Measurements from ENCODE around the gene CARS1. TPM values are rescaled to one million over a fixed set of nuclear protein-coding genes. Genes with fewer than 3 reads are reported as not detected.

Gene CARS1
- total and polyA plus RNA-seq, 2 of the 4 experiments (the other 2 are of a cell fraction): 72.7 to 78.3 TPM

DNA sequence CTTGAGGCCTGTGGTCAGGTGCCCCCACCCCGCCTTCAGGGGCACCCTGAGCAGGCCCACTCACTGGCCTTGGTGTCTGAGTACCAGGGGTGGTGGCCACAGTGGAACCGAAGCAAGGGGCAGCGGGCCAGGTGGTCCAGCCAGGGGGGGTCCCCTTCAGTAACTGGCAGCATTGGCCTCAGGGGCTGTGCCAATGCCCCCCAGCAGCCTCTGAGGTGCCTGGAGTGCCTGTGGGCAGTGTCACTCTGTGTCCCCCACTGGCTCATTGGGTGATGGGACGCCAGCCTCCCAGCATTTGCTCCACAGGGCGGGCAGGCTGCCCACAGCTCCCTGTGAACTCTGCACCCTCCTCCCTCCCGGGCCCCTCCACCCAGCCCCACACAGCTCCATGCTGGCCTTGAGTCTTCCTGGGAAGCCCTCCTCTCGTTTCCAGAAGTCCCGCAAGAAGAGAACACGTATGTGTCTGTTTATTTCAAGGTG is 29.5 kb upstream of the CARS1 start:
- H3K36me3 ChIP-seq (ENCODE audit: control insufficient read depth, insufficient read depth, low read length): peaks cover 17% of the 10 kb centered on the region; the same call in 1 of the 2 replicates
- CTCF ChIA-PET: no interaction called here

More for the DNA sequence above, 29.5 kb upstream of the CARS1 start:
- Histone ChIP-seq H3K4me1 (ENCODE audit: control insufficient read depth, insufficient read depth, low read length) (no peaks in the 10 kb centered on the region), H4K20me1 (ENCODE audit: insufficient read depth, low read length) (peaks cover 5% of the 10 kb centered on the region), H3K9me1 (ENCODE audit: insufficient read depth, low read length) (no peaks in the 10 kb centered on the region), H2AFZ (replicated peaks; ENCODE audit: low read length, poor library complexity) (no peak overlapping the region), H3K4me2 (ENCODE audit: low read depth, low read length) (no peak overlapping the region), H2BK120ac (ENCODE audit: low read depth, low read length) (no peak overlapping the region), H4K8ac (ENCODE audit: low read depth in 2 of 2, low read length in 2 of 2) (no peak overlapping the region), H3K27me3 (ENCODE audit: control insufficient read depth, insufficient read depth, low read length) (0 out of 2 replicates have a peak, but pooled peaks cover 1% of the 10 kb centered on the region), H3K9me3 (ENCODE audit: control insufficient read depth, insufficient read depth, low read length) (no peaks in the 10 kb centered on the region), H3K79me1 (ENCODE audit: low read depth in 1 of 2, low read length in 2 of 2) (peaks cover 0 to 6% of the 10 kb centered on the region in 2 experiments; a peak in 1 of 4 replicates), H3K18ac (ENCODE audit: low read depth, low read length) (no peak overlapping the region), H3K9ac (ENCODE audit: low read depth, low read length) (no peak overlapping the region), H2BK15ac (ENCODE audit: low read depth, low read length) (no peak overlapping the region), H4K91ac (ENCODE audit: insufficient read depth, low read depth, low read length) (no peak overlapping the region), H2BK20ac (ENCODE audit: low read depth, low read length) (no peak overlapping the region), H3K4me3 (ENCODE audit: insufficient read depth, low read depth, low read length) (no peak overlapping the region), H2AK9ac (replicated peaks; ENCODE audit: low read depth, low read length, poor library complexity) (no peak overlapping the region), H2BK5ac (ENCODE audit: low read depth, low read length, poor library complexity, severe bottlenecking) (no peak overlapping the region), H3K14ac (replicated peaks; ENCODE audit: low read depth, low read length) (no peak overlapping the region), H3K27ac (ENCODE audit: insufficient read depth, low read length) (no peak overlapping the region), H3K56ac (ENCODE audit: extremely low read depth, insufficient read depth, low read length) (no peak overlapping the region), H3K4ac (ENCODE audit: low read depth, low read length) (no peak overlapping the region), H2AK5ac (ENCODE audit: low read depth, low read length) (no peak overlapping the region), H4K5ac (ENCODE audit: low read depth, low read length) (no peak overlapping the region), H3K23ac (ENCODE audit: low read depth, low read length) (no peak overlapping the region)
- no peak for TF ChIP-seq MAZ (IDR thresholded peaks at IDR 0.05; ENCODE audit: borderline replicate concordance, low read depth, low read length)
- no peak for TF ChIP-seq NFE2L2 (IDR thresholded peaks at IDR 0.05; ENCODE audit: low read depth, low read length)
- TF ChIP-seq RCOR1 (IDR thresholded peaks at IDR 0.05; ENCODE audit: insufficient replicate concordance, low read length): no peak
- TF ChIP-seq POLR2A (IDR thresholded peaks at IDR 0.05; ENCODE audit: low read depth, low read length): no peak
- no peak for TF ChIP-seq CHD1 (IDR thresholded peaks at IDR 0.05; ENCODE audit: low read depth, low read length)
- TF ChIP-seq RFX5 (IDR thresholded peaks at IDR 0.05; ENCODE audit: low read depth, low read length): no peak
- TF ChIP-seq, protein P1, sequence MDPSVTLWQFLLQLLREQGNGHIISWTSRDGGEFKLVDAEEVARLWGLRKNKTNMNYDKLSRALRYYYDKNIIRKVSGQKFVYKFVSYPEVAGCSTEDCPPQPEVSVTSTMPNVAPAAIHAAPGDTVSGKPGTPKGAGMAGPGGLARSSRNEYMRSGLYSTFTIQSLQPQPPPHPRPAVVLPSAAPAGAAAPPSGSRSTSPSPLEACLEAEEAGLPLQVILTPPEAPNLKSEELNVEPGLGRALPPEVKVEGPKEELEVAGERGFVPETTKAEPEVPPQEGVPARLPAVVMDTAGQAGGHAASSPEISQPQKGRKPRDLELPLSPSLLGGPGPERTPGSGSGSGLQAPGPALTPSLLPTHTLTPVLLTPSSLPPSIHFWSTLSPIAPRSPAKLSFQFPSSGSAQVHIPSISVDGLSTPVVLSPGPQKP (IDR thresholded peaks at IDR 0.05; ENCODE audit: borderline replicate concordance, low read depth, low read length): no peak
- TF ChIP-seq MAFK (IDR thresholded peaks at IDR 0.05; ENCODE audit: low read depth, low read length): no peak
- TF ChIP-seq, protein P2, sequence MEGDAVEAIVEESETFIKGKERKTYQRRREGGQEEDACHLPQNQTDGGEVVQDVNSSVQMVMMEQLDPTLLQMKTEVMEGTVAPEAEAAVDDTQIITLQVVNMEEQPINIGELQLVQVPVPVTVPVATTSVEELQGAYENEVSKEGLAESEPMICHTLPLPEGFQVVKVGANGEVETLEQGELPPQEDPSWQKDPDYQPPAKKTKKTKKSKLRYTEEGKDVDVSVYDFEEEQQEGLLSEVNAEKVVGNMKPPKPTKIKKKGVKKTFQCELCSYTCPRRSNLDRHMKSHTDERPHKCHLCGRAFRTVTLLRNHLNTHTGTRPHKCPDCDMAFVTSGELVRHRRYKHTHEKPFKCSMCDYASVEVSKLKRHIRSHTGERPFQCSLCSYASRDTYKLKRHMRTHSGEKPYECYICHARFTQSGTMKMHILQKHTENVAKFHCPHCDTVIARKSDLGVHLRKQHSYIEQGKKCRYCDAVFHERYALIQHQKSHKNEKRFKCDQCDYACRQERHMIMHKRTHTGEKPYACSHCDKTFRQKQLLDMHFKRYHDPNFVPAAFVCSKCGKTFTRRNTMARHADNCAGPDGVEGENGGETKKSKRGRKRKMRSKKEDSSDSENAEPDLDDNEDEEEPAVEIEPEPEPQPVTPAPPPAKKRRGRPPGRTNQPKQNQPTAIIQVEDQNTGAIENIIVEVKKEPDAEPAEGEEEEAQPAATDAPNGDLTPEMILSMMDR (conservative IDR thresholded peaks at IDR 0.05; ENCODE audit: low read depth, low read length): no peak
- no peak for TF ChIP-seq MXI1 (IDR thresholded peaks at IDR 0.05; ENCODE audit: borderline replicate concordance, low read depth, low read length)
- no peak for TF ChIP-seq FOS (IDR thresholded peaks at IDR 0.05; ENCODE audit: low read depth, low read length)
- WGBS, 2 experiments (ENCODE audit: extremely low coverage in 2 of 2, insufficient read length in 1 of 2): 70% methylated on average over 4 of the region's 9 CpGs; no CpG with 5 or more reads in 1 of the 2 experiments
- ATAC-seq (ENCODE audit: low read depth) (no peak), DNase-seq (no peak)
- no TSS peak for BruUV-seq (replicated peaks)
- POLR2A ChIA-PET (ENCODE audit: unreplicated experiment): no interaction called here
- dilution Hi-C loops (cut with HindIII; ENCODE audit: low sequenced_read_pairs, unreplicated experiment): no loop called here
- intact Hi-C loops (cut with micrococcal nuclease): no loop called here
- in situ Hi-C loops (cut with MboI; ENCODE audit: low sequenced_read_pairs): no loop called here

Data from IMR-90 (cell line).